DMS114 treated with DMSO at 0.1 percent for 48 hours (cell line): Measurements from ENCODE around the gene IL1F10.

Experiments used
- DNase-seq: peaks from one replicate; lab custom pipeline; 2025; ENCODE audit not compliant: unreplicated experiment; lab: John Stamatoyannopoulos, UW

Gene IL1F10, protein sequence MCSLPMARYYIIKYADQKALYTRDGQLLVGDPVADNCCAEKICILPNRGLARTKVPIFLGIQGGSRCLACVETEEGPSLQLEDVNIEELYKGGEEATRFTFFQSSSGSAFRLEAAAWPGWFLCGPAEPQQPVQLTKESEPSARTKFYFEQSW

DNA sequence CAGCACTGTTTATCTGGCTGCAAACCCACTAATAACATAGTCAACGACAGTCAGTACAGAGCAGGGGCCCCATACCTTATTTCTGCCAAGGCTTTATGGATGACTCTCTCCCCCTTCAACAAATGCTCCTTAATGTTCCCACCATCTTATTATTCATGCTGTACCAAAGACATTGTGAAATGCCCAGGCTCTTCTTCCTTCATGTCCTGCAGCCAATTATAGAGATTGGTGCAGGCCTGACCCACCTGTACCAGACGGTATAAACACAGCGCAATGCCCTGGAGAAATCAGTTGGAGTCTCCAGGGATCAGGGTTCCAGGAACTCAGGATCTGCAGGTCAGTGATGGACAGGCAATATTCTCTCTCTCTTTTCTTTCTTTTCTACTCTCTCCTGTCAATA lies at the start of gene IL1F10:
Gene IL1F10, plus strand, starts transcription at position 290 of the 400 bp plus-strand sequence. CDS start 4,769 bp downstream, outside the sequence.
- DNase-seq = no peak

DNA sequence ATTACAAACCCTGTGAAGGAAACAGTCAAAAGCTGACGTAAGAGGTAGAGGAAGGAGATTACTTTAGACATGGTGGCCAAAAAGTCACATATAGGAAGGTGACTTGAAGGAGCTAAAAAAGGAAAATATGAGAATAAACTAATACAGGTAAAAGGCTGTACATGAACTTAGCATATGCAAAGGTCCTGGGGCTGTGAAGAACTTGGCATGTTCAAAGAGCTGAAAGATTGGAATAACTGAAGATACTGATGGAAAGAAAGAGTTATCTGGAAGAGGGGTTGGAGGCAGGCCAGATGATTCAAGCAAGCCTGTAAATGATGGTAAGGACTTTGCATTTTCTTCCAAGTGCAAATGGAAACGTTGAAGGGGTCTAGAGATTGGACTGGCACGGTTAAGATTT lies 49.3 kb upstream of the IL1F10 start:
- no peak for DNase-seq

DNA sequence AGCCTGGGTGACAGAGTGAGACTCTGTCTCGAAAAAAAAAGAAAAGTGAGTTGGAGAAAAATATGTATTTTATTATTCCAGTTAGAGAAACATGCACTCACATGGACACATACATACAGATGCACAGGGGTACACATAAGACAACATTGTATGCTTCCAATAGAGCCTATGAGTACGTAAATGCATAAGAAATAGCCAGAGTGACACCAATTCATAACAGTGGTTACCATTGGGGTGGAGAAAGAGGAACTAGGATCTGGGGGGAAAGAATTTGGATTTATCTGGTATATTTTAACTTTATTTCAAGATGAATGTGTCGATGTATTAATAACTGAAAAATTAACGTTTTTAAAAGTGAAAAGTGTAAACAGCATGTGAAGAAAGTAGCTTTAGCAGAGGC lies 46.5 kb upstream of the IL1F10 start:
- no peak for DNase-seq

DNA sequence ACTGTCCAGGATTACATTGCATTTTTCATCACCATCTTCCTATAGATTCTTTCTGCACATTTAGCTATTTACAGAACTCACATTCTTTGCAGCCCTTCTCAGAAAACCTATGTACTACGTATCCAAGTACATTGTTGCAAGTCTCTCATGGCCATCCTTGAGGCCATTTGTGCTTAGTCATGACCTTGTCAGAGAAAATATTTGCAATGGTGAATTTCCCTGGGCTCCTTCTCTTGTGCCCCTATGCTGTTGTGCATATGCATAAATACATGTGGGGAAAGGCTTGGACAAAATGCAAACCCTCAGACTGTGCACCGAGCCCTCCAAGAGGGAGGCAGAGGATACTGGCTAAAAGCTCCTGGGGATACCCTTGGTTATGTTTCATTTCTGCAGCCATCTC lies 43.0 kb upstream of the IL1F10 start:
- DNase-seq = no peak

DNA sequence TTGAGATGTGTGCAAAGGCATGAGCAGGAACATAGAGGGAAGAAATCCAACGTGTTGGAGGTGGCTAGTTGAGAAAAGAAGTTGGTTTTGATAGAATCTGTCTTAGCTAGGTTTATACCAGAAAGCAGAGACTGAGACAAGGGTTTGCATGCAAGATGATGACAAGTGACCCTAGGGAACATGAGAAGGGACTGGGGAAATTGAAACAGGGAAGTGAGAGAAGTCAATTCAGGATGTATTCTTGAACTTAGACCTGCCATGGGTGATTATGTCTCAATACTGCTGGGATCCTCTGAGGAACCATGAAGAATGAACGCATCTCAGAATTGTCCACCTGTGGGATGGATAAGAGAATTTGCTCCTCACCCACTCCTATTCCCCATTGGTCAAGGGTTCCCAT lies 42.0 kb upstream of the IL1F10 start:
- DNase-seq = no peak

DNA sequence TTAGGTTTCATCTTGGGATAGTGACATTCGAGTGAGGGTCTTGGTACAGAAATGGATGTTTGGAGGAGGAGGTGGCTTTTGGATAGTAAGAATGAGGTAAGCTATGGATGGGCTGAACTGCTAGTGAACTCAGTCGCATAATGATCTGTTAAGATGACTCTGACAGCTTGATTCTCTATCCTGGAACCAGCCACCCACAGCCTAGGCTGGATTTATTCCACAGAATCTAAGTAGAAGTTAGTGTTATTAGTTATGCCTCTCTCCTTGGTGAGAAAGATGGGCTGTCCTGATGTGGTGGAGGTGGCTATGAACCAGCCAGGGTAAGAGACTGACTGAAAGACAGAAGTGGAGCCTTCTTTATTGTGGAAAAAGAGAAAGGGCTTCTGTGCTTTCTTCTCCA lies 40.1 kb upstream of the IL1F10 start:
- DNase-seq = no peak

DNA sequence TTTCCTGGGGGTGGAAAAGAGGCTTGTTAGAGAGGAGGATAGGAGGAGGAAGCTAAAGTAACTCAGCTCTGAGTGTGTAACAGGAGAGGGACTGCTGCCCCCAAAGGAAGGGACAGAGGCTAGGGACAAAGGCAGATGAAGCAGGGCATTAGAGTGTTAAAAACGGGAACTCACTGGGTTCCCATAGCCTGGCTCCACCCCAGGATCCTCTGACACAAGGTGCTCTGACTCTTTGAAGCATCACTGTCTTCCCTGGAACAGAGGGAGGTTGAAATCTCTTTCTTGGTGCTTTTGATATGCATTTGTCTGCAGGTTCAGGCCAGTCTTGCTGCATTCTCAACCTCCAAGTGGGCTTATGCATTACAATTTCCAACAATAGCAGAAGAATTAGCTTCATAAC lies 39.7 kb upstream of the IL1F10 start:
- DNase-seq = no peak

DNA sequence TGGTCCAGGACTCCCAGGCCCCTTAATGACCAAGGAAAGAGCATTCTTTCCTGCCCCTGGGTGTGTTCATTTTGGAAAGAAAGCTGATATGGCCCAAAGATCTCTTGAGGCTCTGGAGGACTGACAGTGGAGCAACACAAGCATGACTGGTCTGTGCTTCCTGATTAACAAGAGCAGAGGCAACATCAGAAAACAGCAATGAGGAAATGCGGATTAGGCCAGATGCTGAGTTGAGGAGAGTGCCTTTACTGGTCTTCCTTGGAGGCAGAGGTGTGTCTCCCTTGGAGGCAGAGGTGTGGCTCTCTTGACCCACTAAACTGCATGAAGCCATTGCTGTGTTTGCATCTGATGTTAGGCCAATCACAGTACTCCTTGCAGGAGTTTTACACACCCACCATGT lies 35.0 kb upstream of the IL1F10 start:
- no peak for DNase-seq

DNA sequence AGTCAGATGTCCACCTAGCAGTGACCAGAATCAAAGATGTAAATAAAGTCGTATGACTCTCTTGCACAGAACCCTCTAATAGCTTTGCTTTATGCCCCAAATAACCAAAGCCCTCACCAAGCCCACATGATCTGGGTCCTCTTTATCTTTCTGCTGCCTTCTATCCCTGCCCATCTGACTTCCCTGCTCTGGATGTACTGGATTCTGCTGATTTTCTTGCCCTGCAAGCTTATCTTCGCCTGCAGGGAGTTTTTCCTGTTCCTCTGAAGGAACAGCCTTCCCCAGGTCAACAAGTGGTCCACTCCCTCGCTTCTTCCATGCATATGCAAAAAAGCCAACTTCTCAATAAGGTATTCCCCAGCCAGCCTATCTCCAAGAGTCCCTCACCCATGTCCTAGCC lies 33.8 kb upstream of the IL1F10 start:
- DNase-seq = no peak

DNA sequence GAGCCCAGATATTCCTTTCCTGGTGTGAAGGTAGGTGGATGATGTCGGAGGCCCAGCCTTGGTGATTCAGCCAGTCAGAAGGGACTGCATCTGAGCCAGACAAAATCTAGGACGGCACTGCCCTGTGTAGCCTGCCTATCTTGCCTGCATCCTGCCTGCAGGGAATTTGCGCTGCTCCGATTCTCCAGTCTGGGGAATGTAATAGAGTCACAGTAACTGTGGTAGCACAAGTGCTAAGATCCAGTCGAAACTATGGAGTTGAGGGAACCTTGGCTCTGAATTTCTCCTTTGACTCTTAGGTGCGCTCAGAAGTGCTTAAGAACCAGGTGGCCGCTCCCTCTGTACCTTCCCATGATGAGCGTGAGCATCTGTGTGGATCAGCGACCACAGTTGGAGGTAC lies 31.0 kb upstream of the IL1F10 start:
- DNase-seq = no peak

DNA sequence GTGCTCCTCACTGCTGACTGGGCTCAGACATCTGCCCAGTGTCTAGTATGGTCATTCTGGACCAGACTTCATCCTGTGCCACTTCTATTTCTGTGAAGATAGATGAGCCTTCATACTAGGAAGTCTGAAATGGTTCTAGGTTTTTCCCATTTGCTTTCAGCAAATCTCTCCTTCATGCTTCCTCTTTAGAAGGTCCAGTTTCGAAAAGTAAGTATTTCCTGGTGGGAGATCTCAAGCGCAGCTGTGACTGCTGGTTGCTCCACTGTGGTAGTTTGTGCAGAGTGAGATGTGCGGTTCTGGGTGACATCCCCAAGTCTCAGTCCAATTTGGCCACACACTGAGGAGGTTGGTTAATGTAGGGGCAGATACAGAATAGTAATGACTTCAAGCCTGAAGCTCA lies 29.5 kb upstream of the IL1F10 start:
- no peak for DNase-seq

DNA sequence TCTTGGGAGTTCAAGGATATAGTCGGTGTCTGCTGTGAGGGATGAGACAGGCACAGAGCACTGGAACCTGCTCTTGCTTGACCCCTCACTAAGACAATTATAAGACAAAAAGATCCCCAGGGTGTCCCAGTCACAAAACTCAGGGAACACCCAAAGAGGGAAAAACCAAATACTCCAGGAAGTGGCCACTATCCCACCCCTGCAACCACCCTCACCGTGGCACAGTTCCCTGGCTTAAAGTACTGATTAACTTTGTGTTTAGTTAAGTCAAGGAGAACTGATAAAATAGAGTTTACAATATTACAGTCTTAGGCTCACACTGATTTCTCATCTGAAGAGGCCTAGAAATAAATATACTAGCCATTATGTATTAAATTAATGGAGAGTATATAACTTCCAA lies 28.6 kb upstream of the IL1F10 start:
- DNase-seq = no peak

DNA sequence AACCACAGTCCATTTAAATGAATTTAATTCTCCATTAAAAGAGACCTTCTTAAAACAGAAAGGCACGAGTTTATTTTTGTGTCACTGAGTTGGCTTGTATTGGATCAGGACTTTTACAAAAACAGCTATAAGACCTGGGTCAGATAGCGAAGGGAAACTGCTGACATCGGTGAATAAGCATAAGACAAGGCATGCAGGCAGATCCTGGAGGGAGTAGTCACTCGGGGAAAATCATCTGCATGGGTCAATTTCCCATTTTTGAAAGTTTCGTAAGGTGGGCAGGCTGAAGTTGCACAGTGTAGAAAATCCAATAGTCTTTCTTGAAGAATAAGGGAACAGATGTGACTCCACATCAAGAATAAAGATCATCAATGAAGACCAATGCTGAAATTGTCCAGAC lies 28.1 kb upstream of the IL1F10 start:
- DNase-seq = no peak

DNA sequence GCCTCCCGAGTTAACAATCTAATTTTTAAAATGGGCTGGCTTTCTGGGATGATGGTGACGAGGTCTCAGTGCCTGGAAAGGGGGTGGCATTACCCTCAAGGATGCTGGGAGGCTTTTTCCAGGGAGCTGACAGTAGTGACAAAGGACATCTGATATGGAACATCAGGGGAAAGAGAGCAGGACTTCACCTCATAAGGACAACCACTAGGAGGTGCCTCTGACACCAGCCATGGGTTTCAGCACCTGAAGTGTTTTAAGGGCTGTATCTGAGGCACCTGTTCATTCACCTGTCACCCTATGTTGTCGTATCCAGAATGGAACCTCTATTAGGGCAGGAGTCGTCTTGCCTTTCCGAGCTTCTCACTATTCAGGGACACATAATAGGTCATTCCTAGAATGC lies 25.9 kb upstream of the IL1F10 start:
- no peak for DNase-seq

DNA sequence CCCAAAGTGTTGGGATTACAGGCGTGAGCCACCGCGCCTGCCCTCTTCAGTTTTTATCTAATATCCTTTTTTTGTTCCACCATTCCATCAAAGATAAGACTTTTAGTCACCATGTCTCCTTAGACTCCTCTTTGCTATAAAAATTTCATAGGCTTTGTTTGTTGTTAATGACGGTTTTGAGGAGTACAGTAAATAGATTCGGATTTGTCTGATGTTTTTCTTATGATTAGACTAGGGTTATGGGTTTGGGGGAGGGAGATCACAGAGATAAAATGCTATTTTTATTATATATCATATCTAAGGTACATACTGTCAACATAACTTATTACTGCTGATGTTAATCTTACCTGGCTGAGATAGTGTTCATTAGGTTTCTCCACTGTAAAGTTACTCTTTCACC lies 21.3 kb upstream of the IL1F10 start:
- DNase-seq = no peak

DNA sequence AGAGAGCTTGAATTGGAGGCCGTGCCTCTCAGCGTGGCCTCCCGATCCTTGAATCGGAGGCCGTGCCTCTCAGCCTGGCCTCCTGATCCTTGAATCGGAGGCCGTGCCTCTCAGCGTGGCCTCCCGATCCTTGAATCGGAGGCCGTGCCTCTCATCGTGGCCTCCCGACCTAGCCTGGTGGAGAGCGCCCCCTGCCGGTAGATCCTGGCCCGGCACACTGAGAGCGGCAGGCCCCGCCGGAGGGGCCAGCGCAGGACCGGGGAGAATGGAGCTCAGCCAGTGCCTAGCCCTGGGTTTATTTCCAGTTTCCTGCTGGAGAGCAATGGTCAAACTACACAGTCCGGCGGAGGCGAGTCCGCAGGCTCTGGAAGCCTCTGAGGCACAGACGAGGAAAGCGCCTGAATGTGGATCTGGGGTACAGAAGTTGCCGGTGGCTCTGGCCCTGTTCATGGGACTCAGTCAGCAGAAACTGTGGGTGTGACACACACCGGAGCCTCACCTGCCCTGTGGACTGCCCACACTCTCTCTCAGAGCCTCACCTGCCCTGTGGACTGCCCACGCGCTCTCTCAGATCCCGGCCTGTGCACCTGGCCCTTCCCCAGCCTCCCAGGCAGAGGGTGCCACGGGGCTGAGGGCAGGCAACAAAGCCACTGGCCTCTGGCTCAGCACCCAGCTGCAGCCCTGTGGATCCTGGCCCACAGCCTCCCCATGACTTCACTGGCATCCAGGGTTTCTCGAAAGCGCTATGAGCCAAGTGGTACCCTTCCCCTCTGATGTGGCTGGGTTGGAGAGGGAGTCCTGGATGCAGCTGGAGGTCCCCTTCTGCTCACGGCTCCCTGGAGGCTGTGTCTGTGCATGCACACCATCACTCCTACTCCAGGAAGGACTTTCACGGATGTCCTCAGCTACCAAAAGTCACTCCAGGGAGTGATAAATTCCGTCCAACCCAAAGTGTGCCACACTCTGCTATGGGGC lies 16.6 kb upstream of the IL1F10 start:
- no peak for DNase-seq

DNA sequence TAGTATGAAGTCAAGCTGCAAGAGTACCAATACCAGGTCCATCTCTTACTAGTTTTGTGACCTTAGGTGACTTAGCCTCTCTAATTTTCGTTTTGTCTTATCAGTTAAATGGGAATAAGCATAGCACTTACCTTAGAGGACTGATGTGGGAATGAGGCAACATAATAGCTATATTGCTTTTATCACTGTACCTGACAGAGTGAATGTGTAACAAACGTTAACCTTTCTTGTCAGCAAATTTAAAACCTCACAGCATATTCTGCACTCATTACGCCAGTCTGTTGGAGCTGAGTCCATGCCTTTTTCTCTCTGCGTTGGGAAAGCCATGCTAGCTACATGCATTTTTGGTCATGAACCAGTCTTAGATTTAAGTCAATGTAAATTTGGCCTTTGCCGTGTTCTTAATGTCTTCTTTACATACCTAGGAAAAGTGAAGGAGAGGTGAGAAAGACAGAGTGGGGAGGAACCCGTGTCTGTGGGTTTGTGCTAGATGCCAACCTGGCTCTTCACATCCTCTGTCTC lies 15.3 kb upstream of the IL1F10 start, which contains the start of gene IL36B:
Gene IL36B, minus strand, starts transcription at position 472 of the 522 bp plus-strand sequence.
- DNase-seq = no peak

DNA sequence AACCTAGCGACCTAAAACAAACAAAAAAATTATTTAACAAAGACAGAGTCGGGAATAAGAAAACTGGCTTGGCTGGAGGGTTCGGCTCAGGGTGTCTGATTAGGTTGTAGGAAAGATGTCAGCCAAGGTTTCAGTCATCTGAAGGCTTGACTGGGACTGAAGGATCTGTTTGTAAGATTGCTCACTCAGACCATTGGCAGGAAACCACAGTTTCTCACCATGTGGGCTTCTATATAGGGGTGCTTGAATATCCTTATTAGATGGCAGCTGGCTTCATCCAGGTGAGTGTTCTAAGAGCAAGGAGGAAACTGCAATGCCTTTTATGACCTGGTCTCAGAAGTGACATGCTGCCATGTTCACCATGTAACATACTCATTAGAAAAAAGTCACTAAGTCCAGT lies 14.1 kb upstream of the IL1F10 start:
- no peak for DNase-seq

DNA sequence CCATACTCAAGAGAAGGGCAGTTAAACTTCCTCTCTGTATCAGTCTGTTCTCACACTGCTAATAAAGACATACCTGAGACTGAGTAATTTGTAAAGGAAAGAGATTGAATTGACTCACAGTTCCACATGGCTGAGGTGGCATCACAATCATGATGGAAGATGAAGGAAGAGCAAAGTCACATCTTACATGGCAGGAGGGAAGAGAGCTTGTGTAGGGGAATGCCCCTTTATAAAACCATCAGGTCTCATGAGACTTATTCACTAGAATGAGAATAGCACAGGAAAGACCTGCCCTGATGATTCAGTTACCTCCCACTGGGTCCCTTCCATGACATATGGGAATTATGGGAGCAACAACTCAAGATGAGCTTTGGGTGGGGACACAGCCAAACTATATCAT lies 13.7 kb upstream of the IL1F10 start:
- no peak for DNase-seq

DNA sequence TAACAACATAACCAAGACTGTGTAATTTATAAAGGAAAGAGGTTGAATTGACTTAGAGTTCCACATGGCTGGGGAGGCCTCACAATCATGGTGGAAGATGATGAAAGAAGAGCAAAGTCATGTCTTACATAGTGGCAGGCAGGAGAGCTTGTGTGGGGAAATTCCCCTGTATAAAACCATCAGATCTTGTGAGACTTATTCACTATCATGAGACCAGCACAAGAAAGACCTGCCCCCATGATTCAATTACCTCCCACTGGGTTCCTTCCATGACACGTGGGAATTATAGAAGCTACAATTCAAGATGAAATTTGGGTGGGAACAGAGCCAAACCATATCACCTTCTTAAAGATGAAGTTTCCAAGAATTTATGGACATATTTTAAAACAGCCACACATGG lies 11.2 kb upstream of the IL1F10 start:
- no peak for DNase-seq

DNA sequence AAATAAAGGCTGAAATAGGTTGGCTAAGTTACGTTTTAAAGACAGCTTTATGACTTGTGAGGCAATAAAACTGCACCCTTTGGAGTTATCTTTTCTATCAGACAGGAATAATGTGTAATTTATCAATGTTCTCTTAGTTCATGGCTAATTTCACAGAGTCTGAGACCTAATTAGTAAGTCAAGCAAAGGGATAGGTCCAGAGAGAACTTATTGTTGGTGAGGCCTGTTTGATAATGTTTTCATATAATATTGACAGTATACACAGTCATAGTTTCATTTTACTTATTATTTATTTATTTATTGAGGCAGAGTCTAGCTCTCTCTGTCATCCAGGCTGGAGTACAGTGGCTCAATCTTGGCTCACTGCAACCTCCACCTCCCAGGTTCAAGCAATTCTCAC lies 10.7 kb upstream of the IL1F10 start:
- DNase-seq = no peak

DNA sequence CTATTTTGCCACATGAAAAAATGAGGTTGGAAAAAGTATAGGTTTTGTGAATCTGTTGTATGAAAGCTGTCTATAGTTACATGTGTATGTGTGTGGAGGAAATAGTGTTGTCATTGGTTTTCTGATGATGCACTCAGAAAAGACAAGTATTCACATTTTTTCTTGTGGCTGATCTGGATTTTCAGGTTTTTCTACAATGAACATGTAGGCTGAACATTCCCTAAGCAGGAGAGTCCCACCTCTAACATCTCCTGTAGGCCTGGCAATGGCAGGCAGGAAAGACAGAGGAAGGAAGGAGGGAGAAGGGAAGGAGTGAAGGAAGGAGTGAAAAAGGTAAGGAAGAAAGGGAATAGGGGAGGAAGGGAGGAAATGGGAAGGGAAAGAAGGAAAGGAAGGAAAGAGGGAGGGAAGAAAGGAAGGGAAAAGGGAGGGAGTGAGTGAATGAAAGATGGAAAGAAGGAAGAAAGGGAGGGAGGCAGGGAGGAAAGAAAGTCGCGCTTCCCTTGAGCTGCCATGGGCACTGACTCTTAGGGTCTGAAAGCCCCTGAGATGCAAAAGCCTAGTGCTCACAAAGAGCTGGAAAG lies 9.3 kb upstream of the IL1F10 start:
- no peak for DNase-seq
